Cardiac septum (tissue), 1 donor: ENCODE measurements around the gene TMEM38A. TPM values are rescaled to one million over a fixed set of nuclear protein-coding genes. Genes with fewer than 3 reads are reported as not detected.
"Not testable (repeated sequence)": the region's sequence is repeated elsewhere in the genome, so short reads cannot be mapped to it uniquely, and the experiment has no call there.

Source experiments
- DNase-seq: peaks from one replicate; pipeline ENCODE4 v3.0.0-alpha.2; 2020; ENCODE audit warnings: low spot score
- intact Hi-C: fragments of 100-400 bp; cut with DNase I; formaldehyde crosslinking; loops from one replicate; pipeline ENCODE4 v1.14.0; 2022
- total RNA-seq: library from RNA; stranded (reverse); fragmentation: NEBNext Ultra II Directional; extraction: Animal tissue kit (Norgen Biotek cat#: 25700); gene quantifications from one replicate; pipeline ENCODE4 v1.2.1, GENCODE V29; 2021
- donor health status: DM: no; HTN: no; CAD: no.

Gene TMEM38A
- total RNA-seq, 1 donor from 2014 or later: 13.1 TPM

DNA sequence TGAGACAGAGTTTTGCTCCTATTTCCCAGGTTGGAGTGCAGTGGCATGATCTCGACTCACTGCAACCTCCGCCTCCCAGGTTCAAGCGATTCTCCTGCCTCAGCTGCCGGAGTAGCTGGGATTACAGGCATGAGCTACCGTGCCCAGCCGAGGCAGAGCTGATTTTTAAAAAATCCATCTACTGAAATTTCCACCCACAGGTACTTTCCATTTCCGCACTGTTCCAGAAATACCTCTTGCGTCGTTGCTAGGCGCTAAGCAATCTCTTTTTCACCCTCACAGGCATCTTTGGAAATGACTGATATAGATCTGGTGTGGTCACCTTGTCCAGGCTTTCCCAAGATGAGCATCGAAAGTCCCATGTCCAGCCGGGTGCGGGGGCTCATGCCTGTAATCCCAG is 9.4 kb downstream of the TMEM38A start:
- DNase-seq: no peak
- intact Hi-C loops: no loop called here

DNA sequence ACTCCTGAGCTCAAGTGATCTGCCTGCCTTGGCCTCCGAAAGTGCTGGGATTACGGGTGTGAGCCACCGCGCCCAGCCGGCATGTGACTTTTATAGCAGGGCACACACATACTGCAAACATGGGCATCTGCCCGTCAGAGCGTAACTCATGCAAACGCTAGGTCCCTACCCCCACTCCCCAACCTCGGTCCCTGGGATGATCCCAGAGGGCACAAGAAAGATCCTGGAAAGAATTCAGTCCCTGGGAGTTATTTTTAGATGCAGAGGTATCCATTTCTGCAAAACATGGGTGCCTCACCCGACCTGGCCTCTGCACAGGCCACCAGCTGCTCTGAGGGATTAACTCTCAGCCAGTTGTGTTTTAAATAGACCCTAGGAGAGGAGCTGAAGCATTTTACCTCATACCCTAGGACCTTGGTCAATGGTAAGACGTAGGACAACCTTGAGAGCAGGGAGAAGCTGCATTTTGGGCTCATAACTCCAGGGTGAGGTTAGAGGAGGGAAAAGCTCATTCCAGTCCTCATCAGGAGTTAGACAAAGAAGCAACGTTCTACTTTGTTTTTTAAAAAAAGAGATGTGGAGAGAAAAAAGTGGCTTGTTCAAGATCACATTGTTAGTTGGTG is 10.8 kb downstream of the TMEM38A start:
- intact Hi-C loops: no loop called here
- DNase-seq: no peak

DNA sequence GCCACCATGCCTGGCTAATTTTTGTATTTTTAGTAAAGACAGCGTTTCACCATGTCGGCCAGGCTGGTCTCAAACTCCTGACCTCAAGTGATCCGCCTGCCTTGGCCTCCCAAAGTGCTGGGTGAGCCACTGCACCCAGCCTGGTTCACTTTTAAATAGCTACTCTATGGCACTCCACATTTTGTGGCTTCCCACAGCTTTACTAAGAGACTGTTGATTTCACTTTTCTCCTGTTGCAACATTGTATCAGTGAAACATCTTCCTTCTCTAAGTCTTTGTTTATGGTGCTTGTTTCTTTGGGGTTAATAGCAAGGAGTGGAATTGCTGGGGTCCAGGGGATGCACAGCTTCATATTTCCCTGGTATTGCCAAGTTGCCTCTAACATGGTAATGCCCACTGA is 12.3 kb downstream of the TMEM38A start:
- intact Hi-C loops: no loop called here
- DNase-seq: no peak

DNA sequence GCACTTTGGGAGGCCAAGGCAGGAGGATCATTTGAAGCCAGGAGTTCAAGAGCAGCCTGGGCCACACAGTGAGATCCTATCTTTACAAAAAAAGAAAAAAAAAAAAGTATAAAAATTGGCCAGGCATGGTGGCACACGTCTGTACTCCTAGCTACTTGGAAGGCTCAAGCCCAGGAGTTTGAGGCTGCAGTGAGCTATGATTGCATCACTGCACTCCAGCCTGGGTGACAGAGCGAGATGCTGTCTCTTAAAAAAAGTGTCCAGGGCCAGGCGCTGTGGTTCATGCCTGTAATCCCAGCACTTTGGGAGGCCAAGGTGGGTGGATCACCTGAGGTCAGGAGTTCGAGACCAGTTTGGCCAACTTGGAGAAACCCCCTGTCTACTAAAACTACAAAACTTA is 12.9 kb downstream of the TMEM38A start:
- intact Hi-C loops, DNase-seq: not testable (repeated sequence)

- intact Hi-C loops: no loop called here
- DNase-seq: no peak
Measured at GRCh38 chr19:16676101-16676798, 15.3 kb downstream of the TMEM38A start.

DNA sequence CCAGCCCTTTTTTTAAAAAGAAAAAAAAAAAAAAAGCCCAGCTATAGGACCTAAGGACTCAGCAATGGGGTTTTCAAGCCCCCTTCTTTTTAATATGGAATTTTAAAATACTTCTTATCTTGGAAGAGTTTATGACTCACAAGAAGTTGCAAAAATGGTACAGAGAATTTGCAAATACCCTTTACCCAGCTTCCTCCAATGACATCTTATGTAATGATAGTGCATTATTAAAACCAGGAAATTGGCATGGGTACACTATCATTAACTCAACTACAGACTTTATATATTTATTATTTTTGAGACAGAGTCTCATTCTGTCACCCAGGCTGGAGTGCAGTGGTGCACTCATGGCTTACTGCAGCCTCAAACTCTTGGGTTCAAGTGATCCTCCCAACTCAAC is 16.1 kb downstream of the TMEM38A start:
- intact Hi-C loops: no loop called here
- no peak for DNase-seq

DNA sequence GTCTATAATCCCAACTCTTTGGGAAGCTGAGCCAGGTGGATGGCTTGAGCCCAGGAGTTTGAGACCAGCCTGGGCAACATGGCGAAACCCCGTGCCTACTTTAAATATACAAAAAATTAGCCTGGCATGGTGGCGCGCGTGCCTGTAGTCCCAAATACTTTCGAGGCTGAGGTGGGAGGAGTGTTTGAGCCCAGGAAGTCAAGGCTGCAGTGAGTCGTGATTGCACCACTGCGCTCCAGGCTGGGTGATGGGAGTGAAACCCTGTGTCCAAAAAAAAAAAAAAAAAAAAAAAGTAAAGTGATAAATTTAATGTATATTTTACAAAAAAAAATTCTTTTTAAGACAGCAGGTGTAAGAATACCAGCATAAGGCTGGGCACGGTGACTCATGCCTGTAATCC is 17.6 kb downstream of the TMEM38A start:
- no peak for DNase-seq
- intact Hi-C loops: no loop called here

- intact Hi-C loops: no loop called here
- no peak for DNase-seq
Measured at GRCh38 chr19:16679811-16680210, 18.9 kb downstream of the TMEM38A start.

DNA sequence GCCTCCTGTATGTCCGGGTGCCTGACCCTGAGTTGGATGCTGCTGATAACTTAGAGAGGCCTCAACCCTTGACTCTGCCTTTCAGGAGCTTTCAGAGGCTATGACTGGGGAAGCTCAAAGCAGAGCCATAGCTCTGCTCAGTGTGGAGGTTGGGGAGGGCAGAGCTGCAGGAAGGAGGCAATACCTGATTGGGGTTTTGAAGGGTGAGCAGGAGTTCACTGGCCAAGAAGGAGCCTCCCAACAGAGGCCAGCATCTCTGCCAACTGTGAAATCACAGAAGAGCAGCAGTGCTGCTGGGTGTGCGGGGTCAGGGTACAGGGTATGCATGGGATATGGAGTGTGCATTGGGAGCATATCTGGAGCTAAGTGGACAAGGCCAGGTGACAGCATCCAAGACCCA is 21.6 kb downstream of the TMEM38A start:
- DNase-seq: no peak
- intact Hi-C loops: no loop called here

DNA sequence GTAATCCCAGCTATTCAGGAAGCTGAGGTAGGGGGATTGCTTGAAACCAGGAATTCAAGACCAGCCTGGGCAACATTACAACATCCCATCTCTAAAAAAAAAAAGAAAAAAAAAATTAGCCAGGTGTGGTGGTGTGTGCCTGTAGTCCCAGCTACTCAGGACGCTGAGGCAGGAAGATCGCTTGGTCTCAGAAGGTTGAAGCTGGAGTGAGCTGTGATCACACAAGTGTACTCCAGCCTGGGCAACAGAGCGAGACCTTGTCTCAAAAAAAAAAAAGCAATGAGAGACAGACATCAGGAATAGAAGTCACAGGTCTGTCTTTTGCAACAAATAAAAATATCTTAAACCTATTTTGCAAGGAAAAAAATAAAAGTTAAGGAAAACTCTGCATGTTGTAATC is 23.3 kb downstream of the TMEM38A start:
- no peak for DNase-seq
- intact Hi-C loops: no loop called here

DNA sequence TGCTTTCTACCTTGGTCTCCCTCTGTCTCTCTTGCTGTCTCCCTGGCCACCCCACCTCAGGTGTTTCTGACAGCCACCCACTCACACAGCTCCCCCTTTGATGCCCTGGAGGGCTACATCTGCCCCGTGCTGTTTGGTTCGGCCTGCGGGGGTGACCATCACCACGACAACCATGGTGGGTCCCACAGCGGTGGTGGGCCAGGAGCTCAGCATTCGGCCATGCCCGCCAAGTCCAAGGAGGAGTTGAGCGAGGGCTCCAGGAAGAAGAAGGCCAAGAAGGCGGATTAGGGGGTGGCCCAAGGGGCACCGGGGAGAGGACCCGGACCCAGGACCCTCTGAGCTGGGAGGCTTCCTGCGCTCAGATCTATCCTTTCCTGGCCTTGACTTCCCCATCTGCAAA is 27.1 kb downstream of the TMEM38A start:
- intact Hi-C loops: no loop called here
- DNase-seq: no peak

DNA sequence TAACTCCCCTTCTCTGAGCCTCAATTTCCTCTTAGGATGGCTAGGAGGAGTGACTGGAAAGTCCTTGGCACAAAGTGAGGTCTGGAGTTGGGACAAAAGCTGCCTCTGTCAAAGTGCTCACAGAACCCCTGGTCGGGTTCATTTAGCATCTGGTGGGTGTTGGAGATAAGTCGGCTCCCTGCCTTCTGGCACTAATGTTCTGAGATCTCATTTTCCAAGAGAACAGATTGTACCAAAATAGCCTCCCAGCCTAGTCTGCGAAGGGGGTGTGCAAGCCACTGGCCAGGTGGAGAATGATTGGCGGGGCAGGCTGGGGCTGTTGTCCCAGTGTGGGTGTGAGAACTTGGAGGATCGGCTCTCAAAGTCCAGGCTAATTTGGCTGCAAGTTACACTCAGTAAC is 38.0 kb downstream of the TMEM38A start:
- intact Hi-C loops: no loop called here
- DNase-seq: no peak

DNA sequence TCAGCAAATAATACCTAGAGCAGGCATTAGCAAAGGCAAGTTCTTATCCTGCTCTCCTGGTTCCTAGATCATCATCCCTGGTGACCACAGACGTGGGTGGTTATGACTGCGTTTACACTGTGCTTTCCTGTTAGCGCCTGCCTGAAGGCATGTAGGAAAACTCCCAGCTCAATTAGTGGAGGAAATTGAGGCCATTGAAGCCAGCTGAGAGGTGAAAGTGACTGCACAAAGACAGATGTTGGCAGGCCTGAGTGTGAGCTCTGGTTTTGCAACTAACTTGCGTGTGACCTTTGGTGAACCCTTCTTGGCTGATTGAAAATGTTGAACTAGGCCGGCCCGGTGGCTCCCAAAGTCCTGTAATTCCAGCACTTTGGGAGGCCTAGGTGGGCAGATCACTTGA is 41.2 kb downstream of the TMEM38A start:
- no peak for DNase-seq
- intact Hi-C loops: no loop called here

- intact Hi-C loops: no loop called here
- DNase-seq: no peak
Measured at GRCh38 chr19:16703677-16704076, 42.7 kb downstream of the TMEM38A start.

GRCh38 chr19:16710870-16711269 is 49.9 kb downstream of the TMEM38A start:
- DNase-seq, intact Hi-C loops: not testable (repeated sequence)

GRCh38 chr19:16712295-16712694 is 51.4 kb downstream of the TMEM38A start:
- intact Hi-C loops, DNase-seq: not testable (repeated sequence)

DNA sequence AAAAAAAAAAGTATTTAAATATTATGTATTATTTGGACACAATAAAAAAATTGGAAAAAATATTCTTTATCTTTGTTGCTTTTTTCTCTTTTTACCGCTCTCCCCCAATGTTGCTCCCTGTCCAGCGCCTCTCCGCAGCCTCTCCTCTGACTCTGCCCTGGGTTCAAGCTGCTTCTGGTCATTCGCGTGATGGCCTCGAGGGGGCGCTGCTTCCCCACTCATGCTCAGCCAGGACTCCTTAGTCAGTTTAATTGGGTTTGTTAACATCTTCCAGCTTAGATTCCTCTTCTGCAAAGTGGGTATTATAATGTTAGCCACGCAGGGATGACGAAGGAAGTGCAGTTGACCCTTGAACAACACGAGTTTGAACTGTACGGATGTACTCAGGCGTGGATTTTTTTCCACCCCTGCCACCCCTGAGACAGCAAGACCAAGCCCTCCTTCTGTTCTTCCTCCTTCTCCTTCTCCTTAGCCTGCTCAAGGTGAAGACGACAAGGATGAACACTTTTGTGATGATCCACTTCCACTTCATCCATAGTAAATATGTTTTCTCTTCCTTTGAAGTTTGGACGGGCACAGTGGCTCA is 53.9 kb downstream of the TMEM38A start:
- intact Hi-C loops: no loop called here
- DNase-seq: no peak

GRCh38 chr19:16715611-16716010 is 54.7 kb downstream of the TMEM38A start:
- intact Hi-C loops: no loop called here
- DNase-seq: no peak

DNA sequence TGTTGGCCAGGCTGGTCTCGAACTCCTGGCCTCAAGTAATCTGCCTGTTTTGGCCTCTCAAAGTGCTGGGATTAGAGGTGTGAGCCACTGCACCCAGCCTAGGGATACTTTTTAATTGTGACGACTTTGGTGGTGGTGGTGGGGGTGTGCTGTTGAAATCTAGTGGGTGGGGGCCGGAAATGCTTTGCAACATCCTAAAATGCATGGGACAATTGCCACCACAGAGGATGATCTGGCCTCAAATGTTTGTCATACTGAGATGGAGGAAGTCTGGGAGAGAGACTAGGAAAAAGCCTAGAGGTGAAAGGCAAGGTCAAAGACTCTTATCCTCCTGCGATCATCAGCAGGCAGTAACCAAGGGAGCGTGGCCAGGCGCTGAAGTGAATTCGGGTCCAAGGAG is 60.1 kb downstream of the TMEM38A start:
- no peak for DNase-seq
- intact Hi-C loops: no loop called here

DNA sequence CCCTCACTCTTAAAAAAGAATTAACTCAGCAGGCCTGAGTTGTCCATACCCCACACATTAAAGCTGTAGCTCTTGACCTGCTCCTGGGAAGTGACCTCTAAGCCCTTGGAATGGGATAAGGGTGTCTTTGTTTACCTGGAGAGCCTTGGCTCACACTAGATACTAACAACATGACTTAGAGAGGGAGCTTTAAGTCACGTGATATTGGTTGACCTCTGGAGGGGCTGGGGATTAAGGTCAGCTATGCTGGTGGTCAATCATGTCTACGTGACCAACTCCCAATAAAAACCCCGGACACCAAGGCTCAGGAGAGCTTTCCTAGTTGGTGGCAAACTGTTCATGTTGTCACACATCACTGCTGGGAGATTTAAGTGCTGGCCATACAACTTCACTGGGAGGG is 61.7 kb downstream of the TMEM38A start:
- DNase-seq: no peak
- intact Hi-C loops: no loop called here

DNA sequence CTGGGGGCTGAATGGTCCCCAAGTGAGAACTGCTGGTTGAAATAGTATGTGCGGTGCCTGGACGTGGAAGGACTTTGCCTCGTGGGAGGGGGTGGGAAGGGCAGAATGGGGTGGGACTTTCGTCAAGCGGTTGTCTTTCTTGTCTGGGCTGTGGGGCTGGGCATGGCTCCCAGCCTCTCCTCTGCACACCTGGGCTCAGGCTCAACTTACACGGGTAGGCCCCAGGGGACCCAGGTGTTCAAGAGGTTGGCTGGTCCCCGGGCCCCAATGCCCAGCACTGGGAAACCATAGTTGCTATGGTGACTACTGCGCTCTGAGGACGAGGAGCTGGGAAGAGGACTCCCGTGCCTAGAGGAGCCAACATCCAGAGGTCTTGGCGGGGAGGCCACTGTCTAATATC is 66.0 kb downstream of the TMEM38A start:
- intact Hi-C loops: no loop called here
- DNase-seq: no peak
